Measurements from ENCODE around the gene PHTF1. TPM values are rescaled to one million over a fixed set of nuclear protein-coding genes. Genes with fewer than 3 reads are reported as not detected.

The PHTF1 gene
- total RNA-seq, 2 donors from 2014 or later, result 14.7 to 17.9 TPM

- H3K4me3 Mint-ChIP-seq, result no peak overlapping the region
- no peak for DNase-seq
- no peak overlapping the region for H3K27ac Mint-ChIP-seq
- H3K9me3 ChIP-seq (ENCODE audit: control insufficient read depth, low read length, poor library complexity, severe bottlenecking), result no peaks in the 10 kb centered on the region
- ATAC-seq, result no peak
- H3K4me1 Mint-ChIP-seq, result peaks cover 4% of the 10 kb centered on the region
- peaks cover 9% of the 10 kb centered on the region for H3K36me3 Mint-ChIP-seq (ENCODE audit: low read depth)
- no peaks in the 10 kb centered on the region for H3K27me3 Mint-ChIP-seq
These were observed 75.7 kb downstream of the PHTF1 start for GRCh38 chr1:113683384-113684152.

GRCh38 chr1:113681596-113682337 lies 77.5 kb downstream of the PHTF1 start:
- ATAC-seq (no peak), DNase-seq (no peak)
- Mint-ChIP-seq H3K27me3 (no peaks in the 10 kb centered on the region), H3K27ac (no peak overlapping the region), H3K4me1 (peaks cover 6% of the 10 kb centered on the region), H3K4me3 (no peak overlapping the region), H3K36me3 (ENCODE audit: low read depth) (peaks cover 9% of the 10 kb centered on the region)
- no peaks in the 10 kb centered on the region for H3K9me3 ChIP-seq (ENCODE audit: control insufficient read depth, low read length, poor library complexity, severe bottlenecking)

- no peak overlapping the region for H3K4me3 Mint-ChIP-seq
- peaks cover 4% of the 10 kb centered on the region for H3K36me3 Mint-ChIP-seq (ENCODE audit: low read depth)
These were observed 81.2 kb downstream of the PHTF1 start for GRCh38 chr1:113678159-113678469.

DNA sequence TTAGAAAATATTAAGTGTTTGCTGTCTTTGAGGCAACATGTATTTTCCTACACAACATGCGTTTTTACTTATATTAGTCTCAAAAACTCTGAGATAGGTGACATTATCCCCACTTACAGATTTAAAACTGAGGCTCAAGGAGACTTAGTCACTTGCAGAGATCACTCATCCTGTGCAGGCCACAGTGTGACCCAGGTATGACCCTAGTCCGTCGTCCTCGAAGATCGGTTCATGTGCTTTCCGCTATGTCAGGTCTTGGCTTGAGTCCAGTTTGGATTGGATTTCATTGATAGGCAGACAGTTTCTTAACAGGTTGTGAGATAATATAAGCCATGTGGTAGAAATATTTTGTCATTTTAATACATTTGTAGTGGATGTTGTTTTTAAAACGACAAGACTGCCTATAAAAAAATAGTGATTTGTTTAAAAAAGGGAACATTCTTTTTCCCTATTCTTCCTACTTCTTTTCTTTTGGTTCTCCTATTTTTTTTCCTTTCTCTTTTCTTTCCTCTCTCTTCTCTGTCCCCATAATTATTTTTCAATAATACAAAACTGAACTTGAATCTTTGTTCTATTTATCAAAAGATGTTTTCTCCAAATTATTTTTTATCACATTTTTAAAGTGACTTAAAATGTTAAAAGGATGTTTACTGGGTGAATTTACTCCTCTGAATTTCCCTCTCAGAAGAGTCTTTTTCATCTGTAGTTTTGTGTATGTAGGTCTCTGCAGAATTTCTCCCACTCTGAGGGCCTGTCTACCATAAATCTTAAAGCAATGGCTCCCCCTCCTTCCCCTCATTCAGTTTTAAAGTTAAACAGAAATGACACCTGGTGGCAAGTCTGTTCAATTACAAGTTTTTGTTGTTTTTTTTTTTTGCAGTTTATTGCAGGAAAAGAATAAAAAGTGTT lies 81.8 kb downstream of the PHTF1 start:
- no peak for DNase-seq
- H3K4me1 Mint-ChIP-seq, result peaks cover 11% of the 10 kb centered on the region

More at GRCh38 chr1:113678159-113678469, 81.2 kb downstream of the PHTF1 start:
- H3K27me3 Mint-ChIP-seq, result no peaks in the 10 kb centered on the region
- no peaks in the 10 kb centered on the region for H3K9me3 ChIP-seq (ENCODE audit: control insufficient read depth, low read length, poor library complexity, severe bottlenecking)
- ATAC-seq, result no peak
- peaks cover 11% of the 10 kb centered on the region for H3K4me1 Mint-ChIP-seq
- no peak overlapping the region for H3K27ac Mint-ChIP-seq
- DNase-seq, result no peak

GRCh38 chr1:113676524-113676923 lies 82.8 kb downstream of the PHTF1 start:
- Mint-ChIP-seq H3K4me1 (peaks cover 14% of the 10 kb centered on the region), H3K4me3 (no peak overlapping the region), H3K27ac (peak overlapping the region; percentile 19), H3K36me3 (ENCODE audit: low read depth) (peaks cover 3% of the 10 kb centered on the region), H3K27me3 (no peaks in the 10 kb centered on the region)
- ATAC-seq, result no peak
- no peaks in the 10 kb centered on the region for H3K9me3 ChIP-seq (ENCODE audit: control insufficient read depth, low read length, poor library complexity, severe bottlenecking)
- no peak for DNase-seq

More for the DNA sequence above, 81.8 kb downstream of the PHTF1 start:
- peak; percentile 40 for ATAC-seq
- Mint-ChIP-seq H3K27ac (peak overlapping the region; percentile 19), H3K4me3 (no peak overlapping the region), H3K27me3 (no peaks in the 10 kb centered on the region), H3K36me3 (ENCODE audit: low read depth) (no peaks in the 10 kb centered on the region)
- H3K9me3 ChIP-seq (ENCODE audit: control insufficient read depth, low read length, poor library complexity, severe bottlenecking), result no peaks in the 10 kb centered on the region

GRCh38 chr1:113675302-113675701 lies 84.0 kb downstream of the PHTF1 start:
- Mint-ChIP-seq H3K36me3 (ENCODE audit: low read depth) (peaks cover 3% of the 10 kb centered on the region), H3K27ac (peak overlapping the region; percentile 39)

DNA sequence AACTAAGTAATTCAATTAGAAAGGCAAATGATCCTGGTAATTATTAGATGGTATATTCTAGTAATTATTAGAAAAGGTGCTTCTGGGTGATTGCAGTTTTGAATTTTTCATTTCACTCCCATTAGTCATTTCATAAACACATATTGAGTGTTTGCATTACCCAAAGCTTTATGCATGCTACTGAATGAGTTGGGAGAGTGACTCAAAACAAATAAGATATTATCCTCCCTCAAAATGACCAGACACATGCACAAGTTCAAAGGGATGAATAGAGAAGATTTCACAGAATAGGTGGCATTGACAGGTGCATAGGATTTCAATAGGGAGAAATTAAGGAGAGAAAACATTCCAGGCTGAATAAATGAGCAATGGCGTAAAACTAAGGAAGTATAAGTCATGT lies 84.7 kb downstream of the PHTF1 start:
- Mint-ChIP-seq H3K27ac (peak overlapping the region; percentile 39), H3K36me3 (ENCODE audit: low read depth) (peaks cover 3% of the 10 kb centered on the region), H3K4me3 (no peak overlapping the region), H3K4me1 (peaks cover 12% of the 10 kb centered on the region), H3K27me3 (no peaks in the 10 kb centered on the region)
- no peak for DNase-seq
- no peak for ATAC-seq
- no peaks in the 10 kb centered on the region for H3K9me3 ChIP-seq (ENCODE audit: control insufficient read depth, low read length, poor library complexity, severe bottlenecking)

More at GRCh38 chr1:113675302-113675701, 84.0 kb downstream of the PHTF1 start:
- H3K9me3 ChIP-seq (ENCODE audit: control insufficient read depth, low read length, poor library complexity, severe bottlenecking), result no peaks in the 10 kb centered on the region
- Mint-ChIP-seq H3K27me3 (no peaks in the 10 kb centered on the region), H3K4me1 (peaks cover 12% of the 10 kb centered on the region), H3K4me3 (no peak overlapping the region)
- DNase-seq (no peak), ATAC-seq (no peak)

DNA sequence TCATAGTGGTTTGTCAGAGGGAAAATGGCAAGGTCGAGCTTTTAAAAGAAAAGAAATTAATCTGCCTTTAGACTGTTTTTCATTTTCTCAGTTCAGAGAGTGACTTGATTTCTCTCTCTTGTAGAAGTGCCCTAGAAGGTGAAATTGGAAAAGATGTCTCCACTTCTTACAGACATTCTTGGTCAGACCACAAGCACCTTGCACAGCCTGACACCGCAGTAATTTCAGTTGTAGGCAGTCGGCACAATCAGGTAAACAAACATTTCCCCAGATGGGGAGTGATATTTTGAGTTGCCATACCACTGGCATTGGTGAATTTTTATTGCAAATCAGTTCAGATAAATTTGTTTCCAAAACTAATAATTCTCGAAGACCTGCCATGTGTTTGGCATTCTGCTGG lies 86.8 kb downstream of the PHTF1 start:
- H3K36me3 Mint-ChIP-seq (ENCODE audit: low read depth), result peaks cover 5% of the 10 kb centered on the region
- no peak overlapping the region for H3K4me3 Mint-ChIP-seq
- H3K27ac Mint-ChIP-seq, result no peak overlapping the region
- DNase-seq, result no peak
- no peaks in the 10 kb centered on the region for H3K9me3 ChIP-seq (ENCODE audit: control insufficient read depth, low read length, poor library complexity, severe bottlenecking)
- no peak for ATAC-seq
- no peaks in the 10 kb centered on the region for H3K27me3 Mint-ChIP-seq
- H3K4me1 Mint-ChIP-seq, result peaks cover 12% of the 10 kb centered on the region

GRCh38 chr1:113670650-113671049 lies 88.6 kb downstream of the PHTF1 start:
- H3K4me3 Mint-ChIP-seq, result no peak overlapping the region
- no peaks in the 10 kb centered on the region for H3K9me3 ChIP-seq (ENCODE audit: control insufficient read depth, low read length, poor library complexity, severe bottlenecking)
- H3K36me3 Mint-ChIP-seq (ENCODE audit: low read depth), result peaks cover 10% of the 10 kb centered on the region
- no peak overlapping the region for H3K27ac Mint-ChIP-seq
- H3K4me1 Mint-ChIP-seq, result peaks cover 8% of the 10 kb centered on the region
- ATAC-seq, result no peak
- no peaks in the 10 kb centered on the region for H3K27me3 Mint-ChIP-seq
- DNase-seq, result no peak

DNA sequence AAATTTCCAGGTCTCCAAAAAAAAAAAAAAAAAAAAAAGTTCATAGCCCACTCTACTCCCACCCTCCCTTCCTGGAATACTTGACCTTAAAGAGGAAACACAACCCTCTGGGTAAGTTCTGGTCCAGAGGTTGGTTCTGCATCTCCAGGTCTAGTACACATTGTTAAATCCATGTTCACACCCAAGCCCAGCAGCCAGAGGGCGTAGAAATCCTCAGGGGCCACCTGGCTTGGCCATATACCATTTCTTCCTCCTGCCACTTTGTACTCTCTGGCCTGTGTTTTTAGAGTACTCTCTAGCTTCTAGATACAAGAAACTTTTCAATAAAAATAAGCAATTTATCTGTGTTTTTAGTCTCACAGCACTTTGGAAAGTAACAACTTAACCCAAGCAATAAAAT lies 89.3 kb downstream of the PHTF1 start:
- DNase-seq, result no peak
- Mint-ChIP-seq H3K27me3 (no peaks in the 10 kb centered on the region), H3K4me3 (no peak overlapping the region), H3K4me1 (peaks cover 3% of the 10 kb centered on the region), H3K27ac (no peak overlapping the region), H3K36me3 (ENCODE audit: low read depth) (peaks cover 10% of the 10 kb centered on the region)
- no peak for ATAC-seq
- H3K9me3 ChIP-seq (ENCODE audit: control insufficient read depth, low read length, poor library complexity, severe bottlenecking), result no peaks in the 10 kb centered on the region

GRCh38 chr1:113666126-113666525 lies 93.2 kb downstream of the PHTF1 start:
- H3K4me1 Mint-ChIP-seq, result peaks cover 2% of the 10 kb centered on the region
- no peak overlapping the region for H3K27ac Mint-ChIP-seq
- H3K27me3 Mint-ChIP-seq, result no peaks in the 10 kb centered on the region
- H3K4me3 Mint-ChIP-seq, result no peak overlapping the region
- H3K36me3 Mint-ChIP-seq (ENCODE audit: low read depth), result peaks cover 7% of the 10 kb centered on the region
- DNase-seq (no peak), ATAC-seq (no peak)
- no peaks in the 10 kb centered on the region for H3K9me3 ChIP-seq (ENCODE audit: control insufficient read depth, low read length, poor library complexity, severe bottlenecking)

DNA sequence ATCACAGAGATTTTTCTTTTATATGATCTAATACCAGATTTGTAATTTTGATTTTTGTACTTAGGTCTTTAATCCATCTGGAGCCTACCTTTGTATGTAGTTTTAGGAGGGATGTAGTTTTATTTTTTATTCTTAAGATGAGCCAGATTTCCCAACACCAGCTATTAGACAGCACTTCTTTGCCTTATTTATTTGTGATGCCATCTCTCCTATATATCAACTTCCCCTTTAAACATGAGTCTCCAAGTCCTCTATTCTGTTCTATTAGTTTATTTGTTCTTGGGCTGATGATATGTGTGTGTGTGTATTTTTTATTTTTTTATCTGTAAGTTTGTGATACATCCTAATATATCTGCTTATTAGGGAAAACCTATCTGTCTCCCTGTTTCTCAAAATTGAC lies 94.2 kb downstream of the PHTF1 start:
- H3K9me3 ChIP-seq (ENCODE audit: control insufficient read depth, low read length, poor library complexity, severe bottlenecking), result no peaks in the 10 kb centered on the region
- Mint-ChIP-seq H3K27ac (no peak overlapping the region), H3K27me3 (no peaks in the 10 kb centered on the region), H3K4me3 (no peak overlapping the region), H3K36me3 (ENCODE audit: low read depth) (peaks cover 10% of the 10 kb centered on the region), H3K4me1 (peaks cover 2% of the 10 kb centered on the region)
- no peak for ATAC-seq
- DNase-seq, result no peak
